CD14-positive monocyte (primary cell): Measurements from ENCODE around the gene PIK3R2. TPM values are rescaled to one million over a fixed set of nuclear protein-coding genes. Genes with fewer than 3 reads are reported as not detected.
A peak's percentile ranks its signal among the peaks of the same experiment; 100 is the strongest.

Source experiments
- DNase-seq, 3 donors: peaks; one replicate each; pipeline ENCODE4 v3.0.0-alpha.2; 2011 to 2022
- H2AFZ ChIP-seq: 2 replicates; pipeline ENCODE4 v1.6.0; 2012; ENCODE audit warnings: mild to moderate bottlenecking, low read depth, low read length, inconsistent platforms; ENCODE audit not compliant: insufficient read depth, poor library complexity, severe bottlenecking
- H3K27ac ChIP-seq, 2 donors: 1 replicate in 1 of 2; 2 replicates in 1 of 2; pipeline ENCODE4 v1.5.1; 2012 to 2013; ENCODE audit warnings: low read length in 2 of 2, control low read depth in 1 of 2, inconsistent platforms in 1 of 2, low read depth in 1 of 2, mild to moderate bottlenecking in 1 of 2
- H3K27me3 ChIP-seq, 2 donors: one replicate each; pipeline versions ENCODE4 v1.6.0 to v1.6.1; 2011 to 2013; ENCODE audit warnings: low read length in 2 of 2; ENCODE audit not compliant: control insufficient read depth in 2 of 2, insufficient read depth in 2 of 2
- H3K36me3 ChIP-seq, 2 donors: replicated peaks in 1 of 2; 1 replicate in 1 of 2; 2 replicates in 1 of 2; pipeline versions ENCODE4 v1.5.1 to v1.6.1; 2012 to 2013; ENCODE audit warnings: low read length in 2 of 2, control low read depth in 1 of 2, inconsistent platforms in 1 of 2, mild to moderate bottlenecking in 1 of 2; ENCODE audit not compliant: insufficient read depth in 2 of 2, control insufficient read depth in 1 of 2
- H3K4me1 ChIP-seq, 2 donors: 1 replicate in 1 of 2; 2 replicates in 1 of 2; pipeline versions ENCODE4 v1.5.1 to v1.6.1; 2012 to 2013; ENCODE audit warnings: low read length in 2 of 2, control low read depth in 1 of 2, inconsistent platforms in 1 of 2, mild to moderate bottlenecking in 1 of 2, moderate library complexity in 1 of 2; ENCODE audit not compliant: insufficient read depth in 2 of 2, control insufficient read depth in 1 of 2
- H3K4me2 ChIP-seq: replicated peaks from 2 replicates; pipeline ENCODE3; 2012; ENCODE audit warnings: low read length, moderate library complexity, mild to moderate bottlenecking; ENCODE audit not compliant: poor library complexity, severe bottlenecking; ENCODE audit errors: extremely low read depth
- H3K4me3 ChIP-seq, 3 experiments: fragments of 200-600 bp in 1 of 3; sonication (generic) in 1 of 3; replicated peaks in 1 of 3; 1 replicate in 2 of 3; 2 replicates in 1 of 3; pipeline ENCODE4 v1.5.1; 2011 to 2013; ENCODE audit warnings: low read length in 3 of 3, mild to moderate bottlenecking in 3 of 3, control low read depth in 2 of 3, low read depth in 2 of 3, inconsistent platforms in 1 of 3, moderate library complexity in 1 of 3
- H3K79me2 ChIP-seq: 2 replicates; pipeline ENCODE4 v1.6.0; 2012; ENCODE audit warnings: mild to moderate bottlenecking, control low read depth, inconsistent platforms, low read length, moderate library complexity; ENCODE audit not compliant: insufficient read depth
- H3K9ac ChIP-seq: 2 replicates; pipeline ENCODE4 v1.6.0; 2017; ENCODE audit warnings: low read length, mild to moderate bottlenecking; ENCODE audit not compliant: insufficient read depth, poor library complexity, severe bottlenecking
- H3K9me3 ChIP-seq, 2 donors: replicated peaks in 1 of 2; 1 replicate in 1 of 2; 2 replicates in 1 of 2; pipeline versions ENCODE4 v1.5.1 to v1.6.1; 2012 to 2013; ENCODE audit warnings: low read length in 2 of 2, control low read depth in 1 of 2; ENCODE audit not compliant: control insufficient read depth in 1 of 2, insufficient read depth in 1 of 2
- H4K20me1 ChIP-seq: 2 replicates; pipeline ENCODE4 v1.6.0; 2012; ENCODE audit warnings: mild to moderate bottlenecking, low read length, control low read depth, moderate library complexity; ENCODE audit not compliant: insufficient read depth
- H3K27ac Mint-ChIP-seq, 7 donors: one replicate each; pipeline ENCODE4 v1.8.0; 2020; ENCODE audit warnings: mild to moderate bottlenecking in 7 of 7, mixed read lengths in 7 of 7, moderate library complexity in 6 of 7, inconsistent platforms in 2 of 7
- H3K27me3 Mint-ChIP-seq, 3 donors: one replicate each; pipeline ENCODE4 v1.8.0; 2021 to 2022; ENCODE audit warnings: low read depth in 3 of 3, mild to moderate bottlenecking in 3 of 3, mixed read lengths in 3 of 3, moderate library complexity in 3 of 3, inconsistent platforms in 1 of 3
- H3K36me3 Mint-ChIP-seq, 2 donors: one replicate each; pipeline ENCODE4 v1.8.0; 2020; ENCODE audit warnings: mixed read lengths in 2 of 2, inconsistent platforms in 1 of 2, mild to moderate bottlenecking in 1 of 2
- H3K4me1 Mint-ChIP-seq: one replicate; pipeline ENCODE4 v1.8.0; 2020; ENCODE audit warnings: mild to moderate bottlenecking, mixed read lengths
- H3K4me3 Mint-ChIP-seq, 2 donors: one replicate each; pipeline ENCODE4 v1.8.0; 2020; ENCODE audit warnings: mild to moderate bottlenecking in 2 of 2, mixed read lengths in 2 of 2, moderate library complexity in 1 of 2
- H3K9me3 Mint-ChIP-seq, 7 donors: one replicate each; pipeline ENCODE4 v1.8.0; 2020 to 2022; ENCODE audit warnings: mixed read lengths in 7 of 7, mild to moderate bottlenecking in 6 of 7, moderate library complexity in 6 of 7, inconsistent platforms in 2 of 7
- CTCF ChIP-seq: fragments of 200-600 bp; IDR thresholded peaks from one replicate; pipeline ENCODE4 v1.8.0; 2022; ENCODE audit warnings: antibody characterized with exemption, mild to moderate bottlenecking
- WGBS: methylation state at CpG from one replicate; pipeline ENCODE4 v1.1.5; 2013; ENCODE audit warnings: missing lambda C conversion rate; ENCODE audit not compliant: insufficient coverage; 5-methylcytosine and 5-hydroxymethylcytosine counted together
- intact Hi-C, 2 donors: fragments of 100-400 bp; cut with micrococcal nuclease; formaldehyde crosslinking; loops; one replicate each; pipeline versions ENCODE4 v1.15.0 to v1.15.1; 2023
- polyA plus RNA-seq, 3 donors: library from polyadenylated mRNA; depleted of rRNA in 1 of 3; unstranded in 2 of 3; stranded (reverse) in 1 of 3; fragments of 300-500 nt in 2 of 3; fragments of >200 nt in 1 of 3; fragmentation: Illumina TruSeq in 2 of 3; gene quantifications; 1 replicate in 2 of 3; 2 replicates in 1 of 3; pipeline ENCODE4 v1.2.3, GENCODE V29; 2012 to 2021

PIK3R2 gene
- polyA plus RNA-seq, 3 donors = 0.99 to 7.7 (median 2.0) TPM

- Histone ChIP-seq H3K4me3 (no peak overlapping the region), H3K9ac (no peak overlapping the region), H3K9me3 (no peaks in the 10 kb centered on the region), H4K20me1 (peaks cover 28% of the 10 kb centered on the region), H3K36me3 (peaks cover 6 to 9% of the 10 kb centered on the region in 2 donors), H3K27me3 (no peaks in the 10 kb centered on the region), H3K4me2 (no peak overlapping the region), H3K79me2 (peaks cover 16% of the 10 kb centered on the region), H3K4me1 (peaks cover 33 to 48% of the 10 kb centered on the region in 2 donors), H2AFZ (no peak overlapping the region), H3K27ac (no peak overlapping the region)
- no peak overlapping the region for H3K27ac Mint-ChIP-seq
- intact Hi-C loops = loop anchor here in 1 of 2 donors (10.0 kb wide), 1 partner anchor 49 kb away; the partner anchor contains the start of gene RAB3A
- H3K9me3 Mint-ChIP-seq = no peaks in the 10 kb centered on the region
- H3K4me3 Mint-ChIP-seq = no peak overlapping the region
- 94% methylated on average over 5 of the region's 6 CpGs for WGBS
- H3K27me3 Mint-ChIP-seq = peaks cover 0 to 2% (median 1%) of the 10 kb centered on the region in 3 donors
- H3K4me1 Mint-ChIP-seq = peaks cover 39% of the 10 kb centered on the region
- no peak for DNase-seq
- peaks cover 8 to 12% of the 10 kb centered on the region in 2 donors for H3K36me3 Mint-ChIP-seq
- TF ChIP-seq CTCF = no peak
Measured at GRCh38 chr19:18156268-18156667, 3.3 kb downstream of the PIK3R2 start.

- H3K9me3 Mint-ChIP-seq = no peaks in the 10 kb centered on the region
- no peak overlapping the region for H3K4me2 ChIP-seq
- WGBS = 40% methylated on average over 18 of the region's 22 CpGs
- no peak overlapping the region for H3K27ac ChIP-seq
- peak in 1 of 3 donors; percentile 35 for DNase-seq
- intact Hi-C loops = loop anchor here in 1 of 2 donors (10.0 kb wide), 1 partner anchor 48 kb away; the partner anchor contains the start of gene RAB3A
- no peaks in the 10 kb centered on the region for H3K9me3 ChIP-seq
- peak overlapping the region; percentile 1 for H3K9ac ChIP-seq
- peaks cover 8 to 13% of the 10 kb centered on the region in 2 donors for H3K36me3 Mint-ChIP-seq
- peaks cover 16% of the 10 kb centered on the region for H3K79me2 ChIP-seq
- no peaks in the 10 kb centered on the region for H3K27me3 ChIP-seq
- H3K27me3 Mint-ChIP-seq = peaks cover 0 to 2% (median 0%) of the 10 kb centered on the region in 3 donors
- H3K27ac Mint-ChIP-seq = no peak overlapping the region
- H3K4me1 Mint-ChIP-seq = peaks cover 36% of the 10 kb centered on the region
- H3K4me1 ChIP-seq = peaks cover 32 to 48% of the 10 kb centered on the region in 2 donors
- no peak overlapping the region for H3K4me3 ChIP-seq
- H3K36me3 ChIP-seq = peaks cover 7 to 9% of the 10 kb centered on the region in 2 donors
- H2AFZ ChIP-seq = no peak overlapping the region
- TF ChIP-seq CTCF = no peak
- H4K20me1 ChIP-seq = peaks cover 22% of the 10 kb centered on the region
- H3K4me3 Mint-ChIP-seq = no peak overlapping the region
Measured at GRCh38 chr19:18156841-18157464, 4.0 kb downstream of the PIK3R2 start.
